WI38 (cell line): ENCODE measurements around the gene TBC1D5.

ENCODE experiments used
- H3K4me3 ChIP-seq: 2 replicates; pipeline ENCODE4 v1.5.1; 2011; ENCODE audit warnings: low read depth, mild to moderate bottlenecking, control low read depth, low read length
- TF ChIP-seq, protein P1 (sequence below): IDR thresholded peaks from 2 replicates; pipeline ENCODE4 v1.5.1; 2012; ENCODE audit warnings: low read depth, mild to moderate bottlenecking, control low read depth, low read length

The TBC1D5 gene

DNA sequence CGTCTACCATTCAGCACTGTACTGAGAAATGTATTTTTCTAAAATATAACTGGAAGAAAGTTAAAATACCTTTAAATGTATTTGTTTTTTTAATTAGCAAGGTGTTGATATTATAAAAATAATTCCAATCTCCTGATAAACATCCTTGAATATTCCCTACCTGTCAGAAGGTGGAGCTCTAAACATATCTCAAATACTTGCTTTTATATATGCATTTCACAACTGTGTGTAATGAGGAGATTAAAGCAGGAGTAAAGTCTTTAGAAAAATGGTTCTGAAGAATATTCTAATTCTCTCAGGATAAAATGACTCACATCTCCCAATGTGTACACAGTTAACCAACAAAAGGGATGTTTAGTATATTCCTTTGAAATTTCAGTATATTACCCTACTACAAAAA, 434.9 kb downstream of the TBC1D5 start:
- TF ChIP-seq, protein P1, sequence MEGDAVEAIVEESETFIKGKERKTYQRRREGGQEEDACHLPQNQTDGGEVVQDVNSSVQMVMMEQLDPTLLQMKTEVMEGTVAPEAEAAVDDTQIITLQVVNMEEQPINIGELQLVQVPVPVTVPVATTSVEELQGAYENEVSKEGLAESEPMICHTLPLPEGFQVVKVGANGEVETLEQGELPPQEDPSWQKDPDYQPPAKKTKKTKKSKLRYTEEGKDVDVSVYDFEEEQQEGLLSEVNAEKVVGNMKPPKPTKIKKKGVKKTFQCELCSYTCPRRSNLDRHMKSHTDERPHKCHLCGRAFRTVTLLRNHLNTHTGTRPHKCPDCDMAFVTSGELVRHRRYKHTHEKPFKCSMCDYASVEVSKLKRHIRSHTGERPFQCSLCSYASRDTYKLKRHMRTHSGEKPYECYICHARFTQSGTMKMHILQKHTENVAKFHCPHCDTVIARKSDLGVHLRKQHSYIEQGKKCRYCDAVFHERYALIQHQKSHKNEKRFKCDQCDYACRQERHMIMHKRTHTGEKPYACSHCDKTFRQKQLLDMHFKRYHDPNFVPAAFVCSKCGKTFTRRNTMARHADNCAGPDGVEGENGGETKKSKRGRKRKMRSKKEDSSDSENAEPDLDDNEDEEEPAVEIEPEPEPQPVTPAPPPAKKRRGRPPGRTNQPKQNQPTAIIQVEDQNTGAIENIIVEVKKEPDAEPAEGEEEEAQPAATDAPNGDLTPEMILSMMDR = no peak
- H3K4me3 ChIP-seq = no peak overlapping the region

DNA sequence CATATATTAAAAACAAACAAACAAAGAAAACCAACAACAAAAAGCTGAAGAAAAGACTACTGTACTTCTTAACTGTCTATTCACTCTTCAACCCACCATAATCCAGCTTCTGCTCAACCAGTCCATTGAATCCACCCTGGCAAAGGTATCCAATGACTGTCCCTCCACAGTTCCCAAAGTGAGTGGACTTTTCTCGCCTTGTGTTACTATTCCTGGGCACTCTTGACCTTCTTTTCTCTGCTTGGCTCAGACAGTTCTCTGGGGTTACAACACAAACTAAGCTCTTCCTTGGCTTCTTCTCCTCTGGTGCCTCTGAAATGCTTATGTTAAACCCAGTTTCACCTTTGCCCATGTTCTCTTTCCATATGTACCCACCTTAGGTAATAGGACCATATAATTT, 437.5 kb downstream of the TBC1D5 start:
- no peak overlapping the region for H3K4me3 ChIP-seq
- TF ChIP-seq, protein P1 = no peak

DNA sequence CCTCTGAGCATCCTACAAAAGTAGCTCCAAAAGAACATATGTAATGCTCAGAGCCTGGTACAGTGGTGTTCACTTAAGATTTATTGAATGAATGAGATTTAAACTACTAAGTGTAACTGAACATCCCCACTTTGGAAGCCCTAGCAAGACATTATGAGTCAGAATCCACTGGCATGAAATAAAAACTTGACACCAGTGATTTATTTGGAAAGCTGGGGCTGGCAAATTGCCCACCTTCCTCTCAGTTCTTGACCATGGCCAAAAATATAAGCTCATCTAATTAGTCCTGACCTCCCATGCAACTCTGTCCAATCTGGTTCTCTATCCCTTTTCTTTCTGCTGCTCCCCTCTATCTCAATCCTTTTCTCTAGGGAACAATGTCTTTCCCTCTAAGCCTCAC, 439.7 kb downstream of the TBC1D5 start:
- TF ChIP-seq, protein P1 = no peak
- no peak overlapping the region for H3K4me3 ChIP-seq

DNA sequence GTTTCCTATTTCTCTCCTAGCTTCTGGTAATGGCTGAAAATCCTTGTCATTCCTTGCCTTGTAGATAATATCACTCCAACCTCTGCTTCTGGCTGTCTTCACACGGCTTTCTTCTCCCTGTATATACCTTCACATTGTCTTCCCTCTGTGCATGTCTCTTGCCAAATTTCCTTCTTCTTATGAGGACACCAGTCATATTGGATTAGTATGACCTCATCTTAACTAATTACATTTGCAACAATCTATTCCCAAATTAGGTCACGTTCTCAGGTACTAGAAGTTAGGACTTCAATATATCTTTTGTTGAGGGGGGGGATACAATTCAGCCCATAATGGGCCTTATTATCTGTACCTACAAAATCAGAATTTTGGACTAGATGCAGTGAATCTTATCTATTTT, 440.3 kb downstream of the TBC1D5 start:
- TF ChIP-seq, protein P1 = no peak
- H3K4me3 ChIP-seq = no peak overlapping the region

DNA sequence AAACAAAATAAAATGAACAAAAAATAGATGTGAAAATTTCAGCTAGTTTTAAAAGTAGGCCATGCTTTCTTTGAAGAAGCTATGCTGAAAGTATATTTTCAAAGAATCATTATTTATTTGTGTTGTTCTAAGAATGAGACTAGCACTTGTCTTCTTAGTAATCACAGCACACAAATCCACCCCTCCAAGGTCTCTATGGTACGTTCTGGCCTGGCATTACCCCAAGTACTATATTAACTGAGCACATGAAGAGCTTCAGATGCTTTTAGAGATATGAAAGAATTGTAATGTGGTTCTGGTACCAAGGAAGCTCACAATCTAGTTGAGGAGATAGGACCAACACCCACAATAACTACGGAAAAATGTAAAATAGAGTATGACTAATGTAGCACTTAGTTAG, 441.2 kb downstream of the TBC1D5 start:
- TF ChIP-seq, protein P1 = no peak
- H3K4me3 ChIP-seq = no peak overlapping the region

DNA sequence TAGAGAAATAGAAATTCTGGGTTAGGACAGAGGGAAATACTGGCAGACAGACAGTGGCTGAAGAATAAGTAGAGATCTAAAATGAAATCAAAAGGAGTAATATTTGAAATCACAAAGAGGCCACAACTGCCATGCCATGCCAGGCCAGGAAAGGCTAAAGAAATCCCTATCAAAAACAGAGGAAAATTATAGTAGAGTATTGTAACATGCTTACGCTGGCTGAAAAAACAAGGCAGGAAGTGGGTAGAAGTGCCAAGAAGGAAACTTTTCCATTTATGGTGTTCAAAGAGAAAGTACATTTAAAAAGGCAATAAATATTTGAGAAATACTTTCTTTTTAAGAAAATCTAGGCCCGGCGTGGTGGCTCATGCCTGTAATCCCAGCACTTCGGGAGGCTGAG, 442.0 kb downstream of the TBC1D5 start:
- TF ChIP-seq, protein P1 = no peak

DNA sequence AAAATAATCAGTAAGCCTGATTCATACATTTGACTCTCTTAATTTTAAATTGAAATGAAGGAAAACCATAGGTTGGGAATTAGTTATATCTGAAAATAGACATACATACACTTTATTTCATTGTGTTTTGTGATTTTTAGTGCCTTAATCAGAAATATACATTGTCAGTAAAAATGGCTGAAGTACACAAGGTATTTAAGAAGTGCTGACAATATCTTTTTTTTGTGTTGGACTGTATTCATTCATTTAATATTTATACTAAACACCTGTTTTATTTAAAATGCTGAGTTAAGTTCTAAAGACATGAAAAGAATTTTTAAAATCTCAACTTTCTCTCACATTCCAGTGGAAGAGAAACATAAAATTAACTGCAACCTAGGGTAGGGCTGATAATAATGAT, 444.4 kb downstream of the TBC1D5 start:
- TF ChIP-seq, protein P1 = no peak
- no peak overlapping the region for H3K4me3 ChIP-seq

More for the DNA sequence above, 442.0 kb downstream of the TBC1D5 start:
- no peak overlapping the region for H3K4me3 ChIP-seq
